Globus pallidus (tissue), 1 donor: ENCODE measurements around the gene NACC1.
"Not testable (repeated sequence)": the region's sequence is repeated elsewhere in the genome, so short reads cannot be mapped to it uniquely, and the experiment has no call there.

Experiments used
- DNase-seq: peaks from one replicate; pipeline ENCODE4 v3.0.0-alpha.2; 2015; ENCODE audit warnings: low spot score

The NACC1 gene

DNA sequence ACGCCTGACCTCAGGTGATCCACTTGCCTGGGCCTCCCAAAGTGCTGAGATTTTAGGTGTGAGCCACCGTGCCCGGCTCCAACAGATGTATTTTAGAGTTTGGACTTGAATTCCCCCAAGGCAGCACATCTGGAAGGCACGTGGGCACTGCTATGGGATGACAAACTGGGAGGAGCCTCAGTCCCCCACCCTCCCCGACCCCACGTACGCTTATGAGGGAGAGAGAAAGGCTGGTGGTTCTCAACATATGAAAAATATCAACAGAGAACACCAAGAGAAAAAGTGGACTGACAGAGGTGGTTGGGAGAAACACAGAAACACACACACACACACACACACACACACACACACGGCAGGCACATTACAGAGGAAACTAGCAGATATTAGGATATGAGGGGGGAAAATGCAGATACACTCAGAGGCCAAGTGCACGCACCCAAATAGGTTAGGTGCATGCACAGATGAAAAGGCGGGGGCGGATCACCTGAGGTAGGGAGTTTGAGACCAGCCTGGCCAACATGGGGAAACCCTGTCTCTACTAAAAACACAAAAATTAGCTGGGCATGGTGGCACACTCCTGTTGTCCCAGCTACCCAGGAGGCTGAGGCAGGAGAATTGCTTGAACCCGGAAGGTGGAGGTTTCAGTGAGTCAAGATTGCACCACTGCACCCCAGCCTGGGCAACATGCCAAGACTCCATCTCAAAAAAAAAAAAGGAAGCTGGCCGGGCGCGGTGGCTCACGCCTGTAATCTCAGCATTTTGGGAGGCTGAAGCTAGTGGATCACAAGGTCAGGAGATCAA, 28.9 kb downstream of the NACC1 start:
- DNase-seq: no peak

DNA sequence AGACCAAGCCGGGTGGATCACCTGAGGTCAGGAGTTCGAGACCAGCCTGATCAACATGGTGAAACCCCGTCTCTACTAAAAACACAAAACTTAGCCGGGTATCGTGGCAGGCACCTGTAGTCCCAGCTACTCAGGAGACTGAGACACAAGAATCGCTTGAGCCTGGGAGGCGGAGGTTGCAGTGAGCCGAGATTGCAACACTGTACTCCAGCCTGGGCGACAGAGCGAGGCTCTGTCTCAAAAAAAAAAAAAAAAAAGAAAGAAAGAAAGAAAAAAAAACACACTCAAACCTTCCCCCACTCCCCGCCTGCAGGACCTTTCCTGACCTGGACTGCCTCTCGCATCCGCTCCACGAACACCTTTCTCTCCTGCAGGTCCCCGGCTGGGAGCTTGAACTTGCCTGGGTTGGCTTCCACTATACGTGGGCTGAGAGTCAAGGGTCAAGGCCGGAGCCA, 31.1 kb downstream of the NACC1 start:
- not testable (repeated sequence) for DNase-seq

DNA sequence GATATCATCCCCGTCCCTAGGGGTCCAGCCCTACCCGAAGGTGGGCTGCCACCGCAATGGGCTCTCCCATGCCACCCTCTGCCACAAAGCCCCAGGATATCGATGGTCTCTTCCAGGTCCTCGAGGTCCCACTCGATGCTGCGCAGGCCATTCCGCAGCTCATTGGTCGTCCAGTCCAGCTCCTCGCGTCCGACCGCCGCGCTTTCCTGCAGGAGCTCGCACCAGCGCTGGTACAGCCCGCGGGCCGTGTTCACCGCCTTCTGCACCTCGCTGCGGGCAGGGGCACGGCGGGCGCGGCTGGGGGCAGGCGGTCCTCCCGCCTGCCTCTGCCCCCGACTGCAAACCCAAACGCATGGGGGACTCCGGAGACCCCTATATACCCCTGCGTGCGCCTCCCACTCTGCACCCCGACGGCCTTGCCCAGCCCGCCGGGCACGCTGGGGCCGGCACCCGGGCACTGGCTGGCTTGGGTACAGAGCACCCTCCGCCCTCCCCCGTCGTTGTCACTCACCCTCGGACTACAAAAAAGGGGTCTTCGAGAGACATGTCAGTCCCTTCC, 31.6 kb downstream of the NACC1 start:
- DNase-seq: no peak

DNA sequence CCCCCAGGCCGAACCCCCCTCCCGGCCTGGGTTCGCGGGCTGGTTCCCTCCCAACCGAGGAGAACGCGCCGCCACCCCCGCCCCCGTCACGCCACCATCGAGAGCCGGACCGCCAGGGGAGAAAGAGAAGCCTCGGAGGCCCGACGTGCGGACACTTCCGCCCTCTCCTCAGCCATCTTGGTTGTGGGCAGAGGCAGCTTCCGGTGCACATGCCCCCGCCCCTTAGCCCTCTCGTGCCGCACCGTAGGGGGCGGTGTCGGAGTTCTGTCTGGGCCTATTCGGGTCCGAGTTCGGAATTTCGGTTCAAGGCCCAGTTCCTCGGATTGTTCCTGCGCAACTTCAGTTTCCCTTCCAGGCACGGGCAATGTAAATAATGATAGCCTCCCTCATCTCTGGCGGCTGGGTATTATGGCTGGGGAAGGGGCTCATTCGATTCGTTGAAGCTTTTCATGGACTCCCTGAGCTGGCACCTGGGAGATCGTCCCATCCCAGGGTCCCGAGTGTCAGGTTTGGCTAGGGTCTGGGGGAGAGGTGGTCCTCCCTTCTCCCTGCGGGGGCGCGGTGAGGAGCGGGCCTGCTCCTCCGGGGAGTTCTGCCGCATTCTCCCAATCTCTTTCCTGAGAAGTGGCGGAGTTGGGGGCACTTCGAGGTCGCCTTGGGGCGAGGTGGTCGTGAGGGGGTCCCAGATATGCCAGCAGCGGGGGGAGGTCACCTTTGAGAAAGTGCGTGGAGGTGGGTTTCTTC, 32.3 kb downstream of the NACC1 start, which contains the start of the genes IER2 and STX10:
Gene IER2, plus strand, starts transcription at position 225 of the 744 bp plus-strand sequence. CDS start 2,776 bp downstream, outside the sequence.
Gene STX10, minus strand, starts transcription at position 189 of the 744 bp plus-strand sequence. CDS start 202 bp downstream, outside the sequence.
- peak; percentile 96 for DNase-seq

DNA sequence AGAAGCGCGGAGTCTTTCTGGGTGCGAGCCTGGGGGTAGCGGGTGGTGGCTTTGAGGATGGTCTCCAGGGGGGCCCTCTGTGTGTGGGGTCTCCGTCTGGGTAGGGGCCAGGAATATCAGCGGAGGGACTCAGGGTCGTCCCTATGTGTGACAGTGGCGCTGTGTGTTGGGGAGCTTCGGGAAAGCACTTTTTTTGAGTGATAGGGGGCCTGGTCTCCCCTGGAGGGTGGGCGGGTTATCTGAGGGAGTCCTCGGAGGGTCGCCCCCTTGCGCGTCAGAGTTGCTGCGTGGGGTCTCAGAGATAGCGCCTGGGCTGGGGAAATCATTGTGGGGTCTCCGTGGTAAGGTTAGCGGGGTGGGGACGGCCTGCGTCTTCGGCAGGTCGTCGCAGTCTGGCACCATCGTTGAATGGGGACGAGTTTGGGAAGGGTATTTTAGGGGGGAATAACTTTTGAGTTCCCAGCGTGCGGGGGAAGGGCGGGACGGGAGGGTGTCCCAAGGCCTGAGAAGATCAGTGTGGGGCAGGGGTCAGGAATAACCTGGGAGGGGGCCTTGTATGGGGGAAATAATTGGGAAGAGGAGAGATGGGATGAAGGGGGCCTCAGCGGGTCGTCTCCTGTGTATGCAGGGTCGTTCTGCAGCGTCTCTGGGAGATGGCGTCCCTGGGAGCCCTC, 33.0 kb downstream of the NACC1 start:
- no peak for DNase-seq

DNA sequence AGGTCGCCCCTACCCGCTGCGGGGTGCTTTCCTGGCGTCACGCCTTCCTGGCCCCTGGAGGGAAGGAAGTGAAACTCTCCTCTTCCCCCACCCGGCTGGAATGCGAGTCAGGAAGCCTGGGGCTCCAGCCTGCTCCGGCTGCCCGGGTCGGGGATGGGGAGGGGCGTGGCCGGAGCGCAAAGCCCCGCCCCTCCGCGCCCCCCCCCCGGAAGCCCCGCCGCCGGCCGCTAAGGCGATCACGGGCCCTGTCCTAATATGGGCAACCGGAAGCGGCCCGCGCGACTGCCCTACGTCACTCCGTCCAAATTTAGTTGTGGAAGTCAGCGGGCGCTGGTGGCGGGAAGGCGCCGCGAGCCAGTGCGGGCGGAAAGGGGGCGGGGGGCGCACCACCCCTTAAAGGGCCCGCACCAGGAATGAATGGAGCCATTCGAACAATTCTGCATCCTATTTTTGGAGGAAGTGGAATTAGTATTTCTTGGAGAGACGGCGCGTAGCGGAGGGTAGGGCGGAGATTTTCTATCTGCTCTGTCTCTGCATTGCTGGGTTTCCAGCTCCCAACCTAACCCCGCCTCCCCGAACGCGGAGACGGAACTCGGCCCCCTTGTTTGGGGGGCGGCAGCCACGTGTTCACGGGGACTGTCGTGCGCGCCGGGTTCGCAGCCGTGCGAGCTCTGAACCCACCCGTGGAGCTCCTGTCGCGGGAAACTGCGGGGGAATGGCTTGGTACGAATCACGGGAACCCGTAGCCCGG, 33.7 kb downstream of the NACC1 start:
- peak; percentile 98 for DNase-seq

DNA sequence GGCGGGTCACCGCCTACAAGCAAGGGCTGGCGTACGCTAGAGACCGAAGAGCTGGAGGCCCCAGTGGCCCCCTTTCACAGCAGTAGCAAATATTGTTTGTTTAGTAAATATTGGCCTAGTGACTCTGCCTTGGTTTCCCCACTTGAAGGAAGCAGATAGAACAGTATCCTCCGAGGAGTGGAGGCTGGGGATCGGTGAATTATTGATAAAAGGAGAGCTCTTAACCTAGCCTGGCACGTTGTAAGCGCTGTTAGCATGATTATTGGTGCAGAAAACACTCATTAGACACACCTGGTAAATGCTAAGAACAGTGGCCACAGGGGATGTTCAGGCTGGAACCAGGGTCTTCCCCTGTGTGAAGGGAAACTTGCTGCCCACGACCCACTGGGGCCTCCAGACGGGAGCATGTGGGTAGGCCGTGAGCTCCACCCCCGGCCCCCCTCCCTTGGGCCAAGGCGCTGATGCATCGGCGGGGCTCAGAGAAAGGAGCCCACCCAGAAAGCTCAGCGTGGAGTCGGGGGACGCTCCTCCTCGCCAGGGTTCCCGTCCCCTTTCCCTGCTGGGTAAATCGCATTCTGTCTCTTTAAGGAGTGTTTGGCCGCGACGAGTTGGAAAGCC, 34.4 kb downstream of the NACC1 start:
- DNase-seq: no peak

DNA sequence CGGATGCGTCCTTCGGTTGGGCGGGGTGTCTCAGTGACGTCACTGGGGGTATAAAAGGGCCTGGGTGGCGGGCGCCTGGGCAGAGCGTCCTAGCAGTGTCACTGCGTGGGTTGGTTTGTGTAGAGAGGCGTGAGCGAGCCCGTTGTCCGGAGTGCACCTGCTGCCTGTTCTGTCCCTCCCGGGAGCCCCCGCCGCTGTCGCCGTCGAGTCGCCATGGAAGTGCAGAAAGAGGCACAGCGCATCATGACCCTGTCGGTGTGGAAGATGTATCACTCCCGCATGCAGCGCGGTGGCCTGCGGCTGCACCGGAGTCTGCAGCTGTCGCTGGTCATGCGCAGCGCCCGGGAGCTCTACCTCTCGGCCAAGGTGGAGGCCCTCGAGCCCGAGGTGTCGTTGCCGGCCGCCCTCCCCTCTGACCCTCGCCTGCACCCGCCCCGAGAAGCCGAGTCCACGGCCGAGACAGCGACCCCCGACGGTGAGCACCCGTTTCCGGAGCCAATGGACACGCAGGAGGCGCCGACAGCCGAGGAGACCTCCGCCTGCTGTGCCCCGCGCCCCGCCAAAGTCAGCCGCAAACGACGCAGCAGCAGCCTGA, 35.0 kb downstream of the NACC1 start:
- peak; percentile 95 for DNase-seq

DNA sequence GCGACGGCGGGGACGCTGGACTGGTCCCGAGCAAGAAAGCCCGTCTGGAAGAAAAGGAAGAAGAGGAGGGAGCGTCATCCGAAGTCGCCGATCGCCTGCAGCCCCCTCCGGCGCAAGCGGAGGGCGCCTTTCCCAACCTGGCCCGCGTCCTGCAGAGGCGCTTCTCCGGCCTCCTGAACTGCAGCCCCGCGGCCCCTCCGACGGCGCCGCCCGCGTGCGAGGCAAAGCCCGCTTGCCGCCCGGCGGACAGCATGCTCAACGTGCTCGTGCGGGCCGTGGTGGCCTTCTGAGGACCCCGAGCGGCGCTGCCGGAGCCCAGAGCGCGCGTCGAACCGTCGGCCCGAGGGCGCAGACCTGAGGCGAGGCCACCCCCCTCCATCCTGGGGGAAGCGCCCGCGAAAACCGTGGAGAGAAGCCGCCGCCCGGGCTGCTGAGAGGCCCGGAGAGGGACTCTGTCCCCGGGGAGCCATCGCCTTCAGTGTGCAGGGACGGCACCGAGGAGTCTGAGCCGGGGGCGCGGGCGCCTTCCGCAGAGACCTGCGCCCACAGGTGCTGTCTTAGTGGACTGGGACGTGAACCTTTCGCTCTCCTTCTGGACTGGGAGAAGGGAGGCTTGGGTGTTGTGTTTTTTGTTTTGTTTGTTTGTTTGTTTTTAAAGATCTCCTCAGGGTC, 35.6 kb downstream of the NACC1 start:
- no peak for DNase-seq

DNA sequence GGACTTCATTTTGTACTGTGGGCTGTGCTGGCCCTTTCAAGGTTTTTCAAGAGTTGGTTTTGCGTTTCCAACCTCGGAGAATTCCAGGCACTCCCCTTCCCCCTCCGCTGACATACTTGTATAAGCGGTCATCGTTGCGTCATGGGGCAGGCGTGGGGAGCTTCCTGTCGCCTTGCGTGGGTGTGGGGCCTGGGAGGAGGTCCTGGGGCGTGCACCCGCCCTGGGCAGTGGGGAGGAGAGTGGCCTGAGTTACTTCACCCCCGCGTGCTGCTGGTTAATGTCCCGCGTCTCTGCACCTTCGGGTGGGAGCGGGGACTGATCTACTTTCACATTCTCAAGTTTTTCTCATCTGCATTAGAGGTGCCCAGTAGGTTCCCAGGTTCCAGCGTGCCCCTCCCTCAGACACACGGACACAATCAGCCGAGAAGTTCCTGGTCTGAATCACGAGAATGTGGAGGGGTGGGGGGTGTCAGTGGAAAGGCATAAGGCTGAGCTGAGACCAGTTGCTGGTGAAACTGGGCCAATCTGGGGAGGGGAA, 36.2 kb downstream of the NACC1 start:
- peak; percentile 56 for DNase-seq

DNA sequence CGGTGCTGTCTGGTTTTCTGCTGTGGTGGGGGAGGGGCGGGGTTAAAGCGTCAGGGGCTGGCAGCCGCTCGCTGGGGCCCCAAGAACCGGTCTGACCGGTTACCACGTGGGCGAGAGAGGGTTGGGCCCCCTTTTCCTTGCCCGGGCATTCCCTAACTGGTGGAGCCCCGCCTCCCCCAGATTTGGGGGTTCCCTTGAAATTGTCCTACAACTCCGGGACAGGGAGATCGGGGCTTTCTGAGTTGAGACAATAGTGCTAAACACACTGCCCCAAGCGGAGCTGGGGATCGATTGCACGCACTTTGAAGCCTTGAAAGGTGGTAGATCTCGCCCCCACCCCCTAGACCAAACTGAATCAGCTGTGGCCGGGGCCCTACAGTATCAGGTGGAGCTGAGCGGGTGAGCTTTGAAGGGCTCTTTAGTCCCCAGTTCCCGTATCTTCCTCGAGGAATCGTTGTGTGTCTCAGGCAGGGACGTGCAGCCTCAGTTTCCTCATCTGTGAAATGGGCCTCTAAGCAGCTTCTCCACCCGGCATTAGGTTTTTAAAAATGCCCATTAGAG, 36.9 kb downstream of the NACC1 start:
- peak; percentile 48 for DNase-seq

DNA sequence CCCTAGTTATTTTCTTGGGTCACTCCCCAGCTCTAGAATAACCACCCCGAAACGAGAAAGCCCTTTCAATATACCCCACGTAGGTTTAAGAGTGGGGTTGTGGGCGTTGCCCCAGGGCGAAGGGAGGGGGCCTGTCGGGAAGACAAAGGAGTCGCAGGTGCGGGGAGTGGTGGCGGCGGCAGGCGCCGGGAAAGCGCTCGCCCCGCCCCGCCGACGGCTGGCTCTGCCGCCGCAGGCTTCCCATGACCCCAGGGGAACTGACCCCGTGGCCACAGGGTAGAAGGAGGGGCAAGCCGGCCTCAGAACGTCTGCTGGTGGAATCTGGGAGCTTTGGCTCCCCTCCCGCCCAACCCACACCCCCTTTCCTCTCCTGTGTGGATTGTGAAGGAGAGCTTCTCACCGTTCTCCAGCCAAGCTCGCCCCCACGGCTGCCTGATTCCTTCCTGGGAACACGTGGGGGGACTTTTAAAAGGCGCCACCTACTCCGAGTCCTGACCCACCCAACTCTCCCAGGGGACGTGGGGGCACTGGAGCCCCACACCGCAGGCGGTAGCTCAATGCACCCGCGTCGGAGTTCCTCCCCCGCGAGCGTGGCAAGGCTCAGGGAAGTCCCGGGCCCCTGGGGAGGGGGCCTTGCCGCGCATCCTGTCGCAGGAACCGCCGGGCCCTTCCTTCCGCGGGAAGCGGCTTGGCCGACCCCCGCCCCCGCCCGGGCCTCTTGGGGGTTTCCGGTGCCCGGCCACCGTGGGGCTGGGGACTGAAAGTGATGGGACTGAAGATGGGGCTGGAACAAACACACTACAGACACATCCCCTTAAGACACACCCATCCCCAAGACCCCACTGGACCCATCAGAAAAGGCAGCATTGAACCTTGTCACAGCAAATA, 37.7 kb downstream of the NACC1 start:
- peak; percentile 22 for DNase-seq

DNA sequence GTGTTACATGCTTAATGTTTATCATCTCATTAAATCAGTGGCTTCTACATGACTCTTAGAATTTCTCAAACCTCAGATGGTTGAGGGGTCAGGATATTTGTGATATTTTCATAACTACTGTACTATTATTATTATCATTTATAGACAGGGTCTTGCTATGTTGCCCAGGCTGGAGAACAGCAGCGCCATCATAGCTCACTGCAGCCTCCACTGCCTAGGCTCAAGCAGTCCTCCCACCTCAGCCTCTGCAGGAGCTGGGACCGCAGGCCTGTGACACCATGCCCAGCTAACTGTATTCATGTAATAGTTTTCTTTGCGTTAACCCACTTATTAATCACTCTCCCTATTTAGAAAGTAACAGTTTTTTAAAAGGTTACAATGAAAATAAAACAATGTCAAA, 41.6 kb downstream of the NACC1 start:
- DNase-seq: no peak

DNA sequence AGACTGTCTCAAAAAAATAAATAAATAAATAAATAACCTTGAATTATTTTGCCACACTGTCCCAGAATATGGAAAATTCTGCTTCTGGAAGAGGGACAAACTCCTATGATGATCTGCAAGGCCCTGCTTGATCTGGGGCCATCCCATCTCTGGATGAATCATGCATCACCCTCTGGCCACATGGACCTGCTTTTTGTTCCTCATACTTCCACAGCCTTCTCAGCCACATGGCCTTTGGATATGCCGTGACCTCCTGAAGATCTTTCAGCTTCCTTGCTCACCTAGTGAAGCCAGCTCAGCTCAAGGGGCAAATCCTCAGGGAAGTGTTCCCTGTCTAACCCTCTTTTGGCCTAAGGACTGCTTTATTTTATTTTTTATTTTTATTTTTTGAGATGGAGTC, 42.5 kb downstream of the NACC1 start:
- no peak for DNase-seq

DNA sequence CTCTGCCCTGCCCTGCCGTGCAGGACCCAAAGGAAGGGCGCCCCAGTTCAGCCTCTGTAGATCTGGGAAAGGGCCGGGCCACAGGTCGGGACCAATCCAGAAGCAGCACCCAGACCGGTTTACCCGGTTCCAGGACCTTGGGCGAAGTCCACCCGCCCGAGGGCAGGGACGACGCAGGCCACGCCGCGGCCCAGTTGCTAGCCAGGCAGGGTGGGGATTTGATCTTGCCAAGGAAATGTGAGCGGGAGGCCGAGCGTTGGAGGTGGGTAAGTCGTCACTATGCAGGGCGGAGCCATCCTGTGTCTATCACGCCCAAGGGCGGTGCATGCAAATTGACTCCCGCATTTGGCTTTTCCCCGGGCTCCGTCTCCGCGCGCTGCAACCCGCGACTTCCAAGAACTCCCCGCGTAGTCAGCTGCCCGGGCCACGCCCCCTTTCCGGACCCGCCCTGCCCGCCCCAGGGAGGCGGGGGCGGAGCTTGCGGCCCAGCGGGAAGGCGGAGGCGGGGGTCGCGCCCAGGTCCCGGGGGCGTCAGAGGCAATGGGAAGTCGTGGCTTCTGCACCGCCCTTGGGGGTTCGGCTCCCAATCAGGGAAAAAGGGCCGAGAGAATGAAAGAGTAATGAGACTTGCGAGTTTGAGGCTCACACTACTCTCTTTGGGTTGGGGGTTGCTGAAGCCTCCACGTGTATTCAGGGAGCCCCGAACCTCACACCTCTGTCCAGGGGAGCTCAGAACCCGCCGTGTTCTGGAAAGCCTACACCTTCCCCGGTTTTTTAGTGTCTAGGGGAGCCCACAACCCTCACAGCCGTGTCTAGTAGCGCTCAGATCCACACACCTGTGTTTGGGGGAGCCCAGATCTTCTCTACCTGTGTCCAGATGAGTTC, 44.9 kb downstream of the NACC1 start:
- DNase-seq: peak; percentile 89

DNA sequence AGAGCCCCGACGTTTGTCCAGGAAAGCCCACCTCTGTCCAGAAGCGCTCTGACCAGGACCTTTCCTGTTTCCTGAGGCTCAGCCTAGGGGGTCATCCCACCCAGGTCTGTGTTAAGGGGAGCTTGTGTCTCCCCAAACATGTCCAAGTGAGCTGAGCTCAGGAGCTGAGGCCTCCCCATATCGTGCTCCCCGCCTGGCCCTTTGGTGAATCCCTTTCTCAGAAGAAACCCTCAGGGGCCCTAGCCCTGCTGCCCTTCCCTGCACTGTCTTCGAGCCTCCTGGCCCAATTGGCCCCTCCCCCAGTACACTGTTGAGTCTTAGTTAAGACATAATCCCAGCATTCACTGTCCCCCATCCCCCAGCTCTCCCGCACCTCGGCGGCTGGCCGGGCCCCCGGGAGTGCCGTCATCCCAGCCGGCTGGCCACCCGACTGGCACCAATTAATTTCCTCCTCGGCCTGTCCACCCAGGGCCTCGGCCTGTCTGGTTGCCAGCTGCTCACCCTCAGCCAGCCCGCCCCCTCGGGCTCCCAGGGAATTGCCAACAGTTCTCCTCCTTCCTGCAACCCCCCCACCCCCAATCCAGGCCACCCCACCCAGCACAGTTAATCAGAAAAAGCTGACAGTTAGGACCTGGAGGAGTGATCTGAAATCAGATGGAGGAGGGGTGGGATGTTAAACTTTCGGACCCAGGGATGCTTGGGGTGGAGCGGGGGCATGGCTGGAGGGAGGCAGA, 45.7 kb downstream of the NACC1 start:
- DNase-seq: peak; percentile 51
